GM12878 (cell line): ENCODE data around the gene NGB. TPM values are rescaled to one million over a fixed set of nuclear protein-coding genes. Genes with fewer than 3 reads are reported as not detected.

Experiments used
- ATAC-seq: fragments of 200-7000 bp; cut with Tn5 transposase; 3 replicates; pipeline ENCODE4 v1.9.1; 2020; ENCODE audit warnings: mild to moderate bottlenecking, moderate library complexity
- BruUV-seq: library from RNA; stranded (reverse); fragments of 400-500 nt; replicated peaks from 2 replicates; lab custom pipeline; 2021; lab: Mats Ljungman, UMichigan
- CTCF ChIA-PET: fragments of 300-600 bp; sonication (Branson Sonifier 250); formaldehyde crosslinking; extraction: SDS; loops from one replicate; lab custom pipeline; 2021; ENCODE audit warnings: inconsistent platforms; lab: Yijun Ruan, JAX
- POLR2A ChIA-PET: fragments of 350-600 bp; formaldehyde crosslinking; extraction: SDS; loops from one replicate; lab custom pipeline; 2021; ENCODE audit warnings: inconsistent platforms; lab: Charles Lee
- RAD21 ChIA-PET: fragments of 300-600 bp; sonication (Branson Sonifier 250); formaldehyde crosslinking; loops from one replicate; lab custom pipeline; 2023; ENCODE audit warnings: antibody characterized with exemption; ENCODE audit not compliant: unreplicated experiment; lab: Charles Lee
- SMC1A ChIA-PET: fragments of 300-600 bp; sonication (Branson Sonifier 250); formaldehyde crosslinking; loops from one replicate; lab custom pipeline; 2023; ENCODE audit not compliant: unreplicated experiment, uncharacterized antibody; lab: Charles Lee
- DNase-seq: peaks from one replicate; pipeline ENCODE4 v3.0.0-alpha.2; 2011; ENCODE audit warnings: low read depth, low spot score
- FAIRE-seq: peaks from 3 replicates; lab custom pipeline; 2011; peaks lifted over from hg19 to GRCh38; lab: Jason Lieb, UNC
- H2AFZ ChIP-seq: 2 replicates; pipeline ENCODE4 v1.6.0; 2011; ENCODE audit warnings: low read depth, low read length, control low read depth; ENCODE audit not compliant: control insufficient read depth
- H3K27ac ChIP-seq: 2 replicates; pipeline ENCODE4 v1.5.1; 2011; ENCODE audit warnings: control low read depth; ENCODE audit not compliant: control insufficient read depth, insufficient read depth
- H3K27me3 ChIP-seq, 2 experiments: replicated peaks in 1 of 2; 2 replicates each; pipeline versions ENCODE4 v1.6.0 to v1.6.1; 2011; ENCODE audit warnings: low read length in 1 of 2; ENCODE audit not compliant: control insufficient read depth in 2 of 2, insufficient read depth in 2 of 2
- H3K36me3 ChIP-seq, 2 experiments: 2 replicates each; pipeline ENCODE4 v1.5.1; 2011; ENCODE audit warnings: low read length in 1 of 2; ENCODE audit not compliant: control insufficient read depth in 2 of 2, insufficient read depth in 2 of 2
- H3K4me1 ChIP-seq: 2 replicates; pipeline ENCODE4 v1.6.1; 2011; ENCODE audit warnings: mild to moderate bottlenecking, low read length, moderate library complexity, mixed read lengths; ENCODE audit not compliant: control insufficient read depth, insufficient read depth
- H3K4me2 ChIP-seq: 2 replicates; pipeline ENCODE4 v1.6.0; 2011; ENCODE audit warnings: control low read depth; ENCODE audit not compliant: control insufficient read depth, insufficient read depth
- H3K4me3 ChIP-seq: fragments of 200-600 bp; sonication (generic); 2 replicates; pipeline ENCODE4 v1.5.1; 2016
- H3K79me2 ChIP-seq: 2 replicates; pipeline ENCODE4 v1.6.0; 2011; ENCODE audit warnings: low read length; ENCODE audit not compliant: control insufficient read depth, insufficient read depth
- H3K9ac ChIP-seq: 2 replicates; pipeline ENCODE4 v1.8.0; 2011; ENCODE audit warnings: low read length, control low read depth, mixed read lengths; ENCODE audit not compliant: control insufficient read depth, insufficient read depth
- H3K9me3 ChIP-seq: replicated peaks from 3 replicates; pipeline ENCODE4 v1.5.1; 2011; ENCODE audit warnings: mild to moderate bottlenecking, low read length; ENCODE audit not compliant: control insufficient read depth, insufficient read depth
- H4K20me1 ChIP-seq: 2 replicates; pipeline ENCODE4 v1.6.0; 2011; ENCODE audit not compliant: control insufficient read depth, insufficient read depth
- NR2C1 ChIP-seq: fragments of 450-650 bp; IDR thresholded peaks from 2 replicates; pipeline ENCODE4 v1.6.1; 2017; ENCODE audit warnings: antibody characterized with exemption, mild to moderate bottlenecking, moderate library complexity
- NRF1 ChIP-seq: conservative IDR thresholded peaks from 2 replicates; pipeline ENCODE4 v1.6.1; 2011; ENCODE audit warnings: mild to moderate bottlenecking, low read depth, low read length, improper control_type of control experiment
- POLR2A ChIP-seq: IDR thresholded peaks from 2 replicates; pipeline ENCODE4 v1.6.1; 2011; ENCODE audit warnings: low read depth, mild to moderate bottlenecking, low read length
- TAF1 ChIP-seq: IDR thresholded peaks from 2 replicates; pipeline ENCODE4 v1.6.1; 2011; ENCODE audit warnings: mild to moderate bottlenecking, low read depth, low read length, borderline replicate concordance
- ZSCAN29 ChIP-seq: fragments of 450-650 bp; IDR thresholded peaks from 2 replicates; pipeline ENCODE4 v1.6.1; 2017; ENCODE audit warnings: mild to moderate bottlenecking, moderate library complexity
- WGBS: methylation state at CpG from one replicate; pipeline ENCODE4 v1.1.6; 2016; ENCODE audit warnings: low lambda C conversion rate; ENCODE audit not compliant: insufficient replicate concordance, insufficient coverage; ENCODE audit errors: missing lambda C conversion rate; 5-methylcytosine and 5-hydroxymethylcytosine counted together
- in situ Hi-C: fragments of 300-500 bp; cut with MboI; formaldehyde crosslinking; loops from 9 replicates; pipeline ENCODE4 v1.14.3; 2018; ENCODE audit warnings: mixed read lengths
- intact Hi-C: fragments of 100-400 bp; cut with micrococcal nuclease; formaldehyde crosslinking; loops from one replicate; pipeline ENCODE4 v1.14.2; 2022; ENCODE audit not compliant: unreplicated experiment
- polyA plus RNA-seq, 11 experiments: library from polyadenylated mRNA; depleted of rRNA in 4 of 11; unstranded in 6 of 11; stranded (reverse) in 5 of 11; fragments of >200 nt; fragmentation: Nextera tagmentation in 4 of 11; fragmentation: Illumina TruSeq in 1 of 11; extraction: Ambion mirVana in 4 of 11; extraction: Trizol in 1 of 11; gene quantifications; 1 replicate in 1 of 11; 2 replicates in 10 of 11; pipeline versions ENCODE4 v1.2.1 to v1.2.3, GENCODE V29; 2011 to 2016; ENCODE audit warnings: inconsistent platforms in 2 of 11, missing spikeins in 2 of 11, low read depth in 1 of 11
- total RNA-seq, 4 experiments: library from RNA; depleted of rRNA in 3 of 4; stranded (reverse); fragments of >200 nt in 3 of 4; fragmentation: Illumina TruSeq in 1 of 4; extraction: Trizol in 1 of 4; gene quantifications; 2 replicates each; pipeline versions ENCODE4 v1.2.1 to v1.2.3, GENCODE V29; 2013 to 2021
- TF ChIP-seq, protein P1 (sequence below): IDR thresholded peaks from 2 replicates; pipeline ENCODE4 v1.6.1; 2011; ENCODE audit warnings: borderline replicate concordance, low read depth, mild to moderate bottlenecking, moderate library complexity, low read length; ENCODE audit not compliant: insufficient read depth, poor library complexity, severe bottlenecking
- TF ChIP-seq, protein P2 (sequence below): IDR thresholded peaks from 2 replicates; pipeline ENCODE4 v1.6.1; 2012; ENCODE audit warnings: improper control_type of control experiment, low read depth, low read length; ENCODE audit not compliant: insufficient replicate concordance
- TF ChIP-seq, protein P3 (sequence below): fragments of 450-650 bp; IDR thresholded peaks from 2 replicates; pipeline ENCODE4 v1.6.1; 2017; ENCODE audit warnings: mild to moderate bottlenecking, low read depth, inconsistent platforms; ENCODE audit not compliant: poor library complexity, severe bottlenecking
- TF ChIP-seq, protein P4 (sequence below): fragments of 450-650 bp; IDR thresholded peaks from 2 replicates; pipeline ENCODE4 v1.6.1; 2017; ENCODE audit warnings: mild to moderate bottlenecking, moderate library complexity
- TF ChIP-seq, protein P5 (sequence below): fragments of 450-650 bp; IDR thresholded peaks from 2 replicates; pipeline ENCODE4 v1.6.1; 2014; ENCODE audit warnings: mild to moderate bottlenecking

Gene NGB
- total and polyA plus RNA-seq, 10 of the 15 experiments (the other 5 are each of a cell fraction or from before 2014, with no cell fraction given), result 0.19 TPM; not detected in 9

DNA sequence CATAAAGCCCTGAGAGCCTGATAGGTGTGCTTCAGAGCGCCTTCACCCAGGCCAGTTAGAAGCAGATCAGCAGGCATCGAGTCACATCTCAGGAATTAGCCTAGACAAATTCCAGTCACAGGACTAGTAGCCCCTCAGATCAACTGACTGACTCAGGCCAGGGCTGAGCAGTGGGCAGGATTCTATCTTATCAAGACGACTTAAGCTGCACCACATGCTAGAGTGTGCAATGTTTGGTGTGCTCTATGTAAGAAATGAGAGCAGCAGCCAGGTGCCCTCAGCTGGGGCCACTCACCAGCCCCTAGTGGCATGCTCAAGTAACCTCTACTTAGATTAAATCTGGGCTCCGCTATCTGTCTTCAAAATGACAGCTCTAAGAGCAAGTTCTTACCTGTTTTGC is 19.7 kb upstream of the NGB start:
- CTCF ChIA-PET, result interaction anchor here (1.0 to 1.9 kb wide), 2 partner anchors 25 to 414 kb away, joined by 3 to 8 read pairs; no protein-coding TSS in a partner anchor
- RAD21 ChIA-PET, result no interaction called here
- TF ChIP-seq ZSCAN29 (no peak), POLR2A (no peak), NRF1 (no peak), TAF1 (no peak), NR2C1 (no peak)
- TF ChIP-seq, protein P1, sequence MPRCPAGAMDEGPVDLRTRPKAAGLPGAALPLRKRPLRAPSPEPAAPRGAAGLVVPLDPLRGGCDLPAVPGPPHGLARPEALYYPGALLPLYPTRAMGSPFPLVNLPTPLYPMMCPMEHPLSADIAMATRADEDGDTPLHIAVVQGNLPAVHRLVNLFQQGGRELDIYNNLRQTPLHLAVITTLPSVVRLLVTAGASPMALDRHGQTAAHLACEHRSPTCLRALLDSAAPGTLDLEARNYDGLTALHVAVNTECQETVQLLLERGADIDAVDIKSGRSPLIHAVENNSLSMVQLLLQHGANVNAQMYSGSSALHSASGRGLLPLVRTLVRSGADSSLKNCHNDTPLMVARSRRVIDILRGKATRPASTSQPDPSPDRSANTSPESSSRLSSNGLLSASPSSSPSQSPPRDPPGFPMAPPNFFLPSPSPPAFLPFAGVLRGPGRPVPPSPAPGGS, result no peak
- TF ChIP-seq, protein P2, sequence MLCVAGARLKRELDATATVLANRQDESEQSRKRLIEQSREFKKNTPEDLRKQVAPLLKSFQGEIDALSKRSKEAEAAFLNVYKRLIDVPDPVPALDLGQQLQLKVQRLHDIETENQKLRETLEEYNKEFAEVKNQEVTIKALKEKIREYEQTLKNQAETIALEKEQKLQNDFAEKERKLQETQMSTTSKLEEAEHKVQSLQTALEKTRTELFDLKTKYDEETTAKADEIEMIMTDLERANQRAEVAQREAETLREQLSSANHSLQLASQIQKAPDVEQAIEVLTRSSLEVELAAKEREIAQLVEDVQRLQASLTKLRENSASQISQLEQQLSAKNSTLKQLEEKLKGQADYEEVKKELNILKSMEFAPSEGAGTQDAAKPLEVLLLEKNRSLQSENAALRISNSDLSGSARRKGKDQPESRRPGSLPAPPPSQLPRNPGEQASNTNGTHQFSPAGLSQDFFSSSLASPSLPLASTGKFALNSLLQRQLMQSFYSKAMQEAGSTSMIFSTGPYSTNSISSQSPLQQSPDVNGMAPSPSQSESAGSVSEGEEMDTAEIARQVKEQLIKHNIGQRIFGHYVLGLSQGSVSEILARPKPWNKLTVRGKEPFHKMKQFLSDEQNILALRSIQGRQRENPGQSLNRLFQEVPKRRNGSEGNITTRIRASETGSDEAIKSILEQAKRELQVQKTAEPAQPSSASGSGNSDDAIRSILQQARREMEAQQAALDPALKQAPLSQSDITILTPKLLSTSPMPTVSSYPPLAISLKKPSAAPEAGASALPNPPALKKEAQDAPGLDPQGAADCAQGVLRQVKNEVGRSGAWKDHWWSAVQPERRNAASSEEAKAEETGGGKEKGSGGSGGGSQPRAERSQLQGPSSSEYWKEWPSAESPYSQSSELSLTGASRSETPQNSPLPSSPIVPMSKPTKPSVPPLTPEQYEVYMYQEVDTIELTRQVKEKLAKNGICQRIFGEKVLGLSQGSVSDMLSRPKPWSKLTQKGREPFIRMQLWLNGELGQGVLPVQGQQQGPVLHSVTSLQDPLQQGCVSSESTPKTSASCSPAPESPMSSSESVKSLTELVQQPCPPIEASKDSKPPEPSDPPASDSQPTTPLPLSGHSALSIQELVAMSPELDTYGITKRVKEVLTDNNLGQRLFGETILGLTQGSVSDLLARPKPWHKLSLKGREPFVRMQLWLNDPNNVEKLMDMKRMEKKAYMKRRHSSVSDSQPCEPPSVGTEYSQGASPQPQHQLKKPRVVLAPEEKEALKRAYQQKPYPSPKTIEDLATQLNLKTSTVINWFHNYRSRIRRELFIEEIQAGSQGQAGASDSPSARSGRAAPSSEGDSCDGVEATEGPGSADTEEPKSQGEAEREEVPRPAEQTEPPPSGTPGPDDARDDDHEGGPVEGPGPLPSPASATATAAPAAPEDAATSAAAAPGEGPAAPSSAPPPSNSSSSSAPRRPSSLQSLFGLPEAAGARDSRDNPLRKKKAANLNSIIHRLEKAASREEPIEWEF, result no peak
- TF ChIP-seq, protein P3, sequence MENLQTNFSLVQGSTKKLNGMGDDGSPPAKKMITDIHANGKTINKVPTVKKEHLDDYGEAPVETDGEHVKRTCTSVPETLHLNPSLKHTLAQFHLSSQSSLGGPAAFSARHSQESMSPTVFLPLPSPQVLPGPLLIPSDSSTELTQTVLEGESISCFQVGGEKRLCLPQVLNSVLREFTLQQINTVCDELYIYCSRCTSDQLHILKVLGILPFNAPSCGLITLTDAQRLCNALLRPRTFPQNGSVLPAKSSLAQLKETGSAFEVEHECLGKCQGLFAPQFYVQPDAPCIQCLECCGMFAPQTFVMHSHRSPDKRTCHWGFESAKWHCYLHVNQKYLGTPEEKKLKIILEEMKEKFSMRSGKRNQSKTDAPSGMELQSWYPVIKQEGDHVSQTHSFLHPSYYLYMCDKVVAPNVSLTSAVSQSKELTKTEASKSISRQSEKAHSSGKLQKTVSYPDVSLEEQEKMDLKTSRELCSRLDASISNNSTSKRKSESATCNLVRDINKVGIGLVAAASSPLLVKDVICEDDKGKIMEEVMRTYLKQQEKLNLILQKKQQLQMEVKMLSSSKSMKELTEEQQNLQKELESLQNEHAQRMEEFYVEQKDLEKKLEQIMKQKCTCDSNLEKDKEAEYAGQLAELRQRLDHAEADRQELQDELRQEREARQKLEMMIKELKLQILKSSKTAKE, result no peak
- TF ChIP-seq, protein P4, sequence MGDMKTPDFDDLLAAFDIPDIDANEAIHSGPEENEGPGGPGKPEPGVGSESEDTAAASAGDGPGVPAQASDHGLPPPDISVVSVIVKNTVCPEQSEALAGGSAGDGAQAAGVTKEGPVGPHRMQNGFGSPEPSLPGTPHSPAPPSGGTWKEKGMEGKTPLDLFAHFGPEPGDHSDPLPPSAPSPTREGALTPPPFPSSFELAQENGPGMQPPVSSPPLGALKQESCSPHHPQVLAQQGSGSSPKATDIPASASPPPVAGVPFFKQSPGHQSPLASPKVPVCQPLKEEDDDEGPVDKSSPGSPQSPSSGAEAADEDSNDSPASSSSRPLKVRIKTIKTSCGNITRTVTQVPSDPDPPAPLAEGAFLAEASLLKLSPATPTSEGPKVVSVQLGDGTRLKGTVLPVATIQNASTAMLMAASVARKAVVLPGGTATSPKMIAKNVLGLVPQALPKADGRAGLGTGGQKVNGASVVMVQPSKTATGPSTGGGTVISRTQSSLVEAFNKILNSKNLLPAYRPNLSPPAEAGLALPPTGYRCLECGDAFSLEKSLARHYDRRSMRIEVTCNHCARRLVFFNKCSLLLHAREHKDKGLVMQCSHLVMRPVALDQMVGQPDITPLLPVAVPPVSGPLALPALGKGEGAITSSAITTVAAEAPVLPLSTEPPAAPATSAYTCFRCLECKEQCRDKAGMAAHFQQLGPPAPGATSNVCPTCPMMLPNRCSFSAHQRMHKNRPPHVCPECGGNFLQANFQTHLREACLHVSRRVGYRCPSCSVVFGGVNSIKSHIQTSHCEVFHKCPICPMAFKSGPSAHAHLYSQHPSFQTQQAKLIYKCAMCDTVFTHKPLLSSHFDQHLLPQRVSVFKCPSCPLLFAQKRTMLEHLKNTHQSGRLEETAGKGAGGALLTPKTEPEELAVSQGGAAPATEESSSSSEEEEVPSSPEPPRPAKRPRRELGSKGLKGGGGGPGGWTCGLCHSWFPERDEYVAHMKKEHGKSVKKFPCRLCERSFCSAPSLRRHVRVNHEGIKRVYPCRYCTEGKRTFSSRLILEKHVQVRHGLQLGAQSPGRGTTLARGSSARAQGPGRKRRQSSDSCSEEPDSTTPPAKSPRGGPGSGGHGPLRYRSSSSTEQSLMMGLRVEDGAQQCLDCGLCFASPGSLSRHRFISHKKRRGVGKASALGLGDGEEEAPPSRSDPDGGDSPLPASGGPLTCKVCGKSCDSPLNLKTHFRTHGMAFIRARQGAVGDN, result no peak
- TF ChIP-seq, protein P5, sequence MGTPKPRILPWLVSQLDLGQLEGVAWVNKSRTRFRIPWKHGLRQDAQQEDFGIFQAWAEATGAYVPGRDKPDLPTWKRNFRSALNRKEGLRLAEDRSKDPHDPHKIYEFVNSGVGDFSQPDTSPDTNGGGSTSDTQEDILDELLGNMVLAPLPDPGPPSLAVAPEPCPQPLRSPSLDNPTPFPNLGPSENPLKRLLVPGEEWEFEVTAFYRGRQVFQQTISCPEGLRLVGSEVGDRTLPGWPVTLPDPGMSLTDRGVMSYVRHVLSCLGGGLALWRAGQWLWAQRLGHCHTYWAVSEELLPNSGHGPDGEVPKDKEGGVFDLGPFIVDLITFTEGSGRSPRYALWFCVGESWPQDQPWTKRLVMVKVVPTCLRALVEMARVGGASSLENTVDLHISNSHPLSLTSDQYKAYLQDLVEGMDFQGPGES, result no peak

More for the DNA sequence above, 19.7 kb upstream of the NGB start:
- SMC1A ChIA-PET, result no interaction called here
- in situ Hi-C loops, result no loop called here
- Histone ChIP-seq H3K79me2 (no peaks in the 10 kb centered on the region), H3K36me3 (peaks cover 0 to under 1% of the 10 kb centered on the region in 2 experiments; a peak in 2 of 4 replicates), H3K4me3 (no peak overlapping the region), H3K4me2 (no peak overlapping the region), H3K27me3 (no peaks in the 10 kb centered on the region), H3K9ac (no peak overlapping the region), H3K27ac (no peak overlapping the region), H4K20me1 (no peaks in the 10 kb centered on the region), H2AFZ (no peak overlapping the region), H3K9me3 (no peaks in the 10 kb centered on the region), H3K4me1 (no peaks in the 10 kb centered on the region)
- no peak for ATAC-seq
- no peak for FAIRE-seq
- POLR2A ChIA-PET, result no interaction called here
- WGBS, result 83% methylated on average over 4 of the region's 4 CpGs
- BruUV-seq, result no TSS peak
- intact Hi-C loops, result no loop called here
- no peak for DNase-seq
